Measurements from ENCODE around the gene SGMS1. TPM values are rescaled to one million over a fixed set of nuclear protein-coding genes. Genes with fewer than 3 reads are reported as not detected.

SGMS1 gene
- total RNA-seq, 1 donor from 2014 or later: 27.5 TPM

DNA sequence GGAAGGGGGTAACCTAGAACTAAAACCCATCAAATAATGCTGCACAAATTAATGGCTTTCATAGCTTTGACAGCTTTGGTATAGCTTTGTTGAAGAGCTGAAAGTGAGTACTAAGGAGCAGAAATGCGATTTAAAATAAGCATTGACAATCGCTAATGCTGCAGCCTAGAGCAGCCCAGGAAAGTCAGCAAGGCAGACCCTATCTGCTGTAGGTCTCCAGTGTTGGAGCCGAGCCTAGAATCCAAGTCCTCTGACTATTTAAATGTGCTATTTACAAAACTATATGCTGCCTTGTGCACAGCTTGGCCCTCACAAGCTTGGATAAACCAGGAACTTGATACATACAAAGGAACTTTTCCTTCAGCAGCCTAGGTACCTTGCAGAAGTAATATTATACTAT, 307.6 kb downstream of the SGMS1 start:
- no peaks in the 10 kb centered on the region for H3K27me3 Mint-ChIP-seq
- H3K27ac Mint-ChIP-seq: no peak overlapping the region
- peaks cover 22% of the 10 kb centered on the region for H3K4me1 Mint-ChIP-seq
- H3K36me3 Mint-ChIP-seq (ENCODE audit: low read depth): peaks cover 35% of the 10 kb centered on the region
- no peak overlapping the region for H3K4me3 Mint-ChIP-seq
- DNase-seq: no peak
- CTCF ChIA-PET: no interaction called here
- TF ChIP-seq, protein P1, sequence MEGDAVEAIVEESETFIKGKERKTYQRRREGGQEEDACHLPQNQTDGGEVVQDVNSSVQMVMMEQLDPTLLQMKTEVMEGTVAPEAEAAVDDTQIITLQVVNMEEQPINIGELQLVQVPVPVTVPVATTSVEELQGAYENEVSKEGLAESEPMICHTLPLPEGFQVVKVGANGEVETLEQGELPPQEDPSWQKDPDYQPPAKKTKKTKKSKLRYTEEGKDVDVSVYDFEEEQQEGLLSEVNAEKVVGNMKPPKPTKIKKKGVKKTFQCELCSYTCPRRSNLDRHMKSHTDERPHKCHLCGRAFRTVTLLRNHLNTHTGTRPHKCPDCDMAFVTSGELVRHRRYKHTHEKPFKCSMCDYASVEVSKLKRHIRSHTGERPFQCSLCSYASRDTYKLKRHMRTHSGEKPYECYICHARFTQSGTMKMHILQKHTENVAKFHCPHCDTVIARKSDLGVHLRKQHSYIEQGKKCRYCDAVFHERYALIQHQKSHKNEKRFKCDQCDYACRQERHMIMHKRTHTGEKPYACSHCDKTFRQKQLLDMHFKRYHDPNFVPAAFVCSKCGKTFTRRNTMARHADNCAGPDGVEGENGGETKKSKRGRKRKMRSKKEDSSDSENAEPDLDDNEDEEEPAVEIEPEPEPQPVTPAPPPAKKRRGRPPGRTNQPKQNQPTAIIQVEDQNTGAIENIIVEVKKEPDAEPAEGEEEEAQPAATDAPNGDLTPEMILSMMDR (IDR thresholded peaks at IDR 0.05): no peak
- POLR2A ChIA-PET: interaction anchor here (1.6 kb wide), 1 partner anchor 103 kb away, joined by 3 read pairs; no protein-coding TSS in a partner anchor
- no peak for ATAC-seq (ENCODE audit: low read depth)
- intact Hi-C loops (cut with micrococcal nuclease): no loop called here
- peaks cover 8% of the 10 kb centered on the region for H3K9me3 Mint-ChIP-seq

DNA sequence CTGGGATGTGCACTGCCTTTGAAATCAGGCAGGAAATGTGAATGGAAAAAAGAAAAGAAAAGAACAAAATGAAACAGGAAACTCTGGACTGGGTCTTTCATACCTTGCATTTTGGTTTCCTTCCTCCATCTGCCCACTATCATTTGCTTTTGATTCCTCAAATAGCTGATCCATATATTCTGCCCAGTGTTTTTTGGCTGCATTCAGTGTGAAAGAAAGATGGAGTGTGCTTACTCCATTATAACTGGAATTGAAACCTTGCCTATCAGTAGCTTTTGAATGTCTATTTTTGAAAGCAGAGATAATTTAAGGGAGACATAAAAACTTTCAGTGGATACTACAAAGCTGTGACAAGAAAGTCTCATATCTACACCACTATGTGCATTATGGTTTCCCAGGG, 308.3 kb downstream of the SGMS1 start:
- POLR2A ChIA-PET: interaction anchor here (1.6 kb wide), 1 partner anchor 103 kb away, joined by 3 read pairs; no protein-coding TSS in a partner anchor
- CTCF ChIA-PET: no interaction called here
- TF ChIP-seq, protein P1 (IDR thresholded peaks at IDR 0.05): no peak
- no peak overlapping the region for H3K4me3 Mint-ChIP-seq
- H3K36me3 Mint-ChIP-seq (ENCODE audit: low read depth): peaks cover 39% of the 10 kb centered on the region
- peaks cover 8% of the 10 kb centered on the region for H3K9me3 Mint-ChIP-seq
- H3K4me1 Mint-ChIP-seq: peaks cover 22% of the 10 kb centered on the region
- H3K27ac Mint-ChIP-seq: no peak overlapping the region
- H3K27me3 Mint-ChIP-seq: no peaks in the 10 kb centered on the region
- ATAC-seq (ENCODE audit: low read depth) (no peak), DNase-seq (no peak)
- intact Hi-C loops (cut with micrococcal nuclease): no loop called here

DNA sequence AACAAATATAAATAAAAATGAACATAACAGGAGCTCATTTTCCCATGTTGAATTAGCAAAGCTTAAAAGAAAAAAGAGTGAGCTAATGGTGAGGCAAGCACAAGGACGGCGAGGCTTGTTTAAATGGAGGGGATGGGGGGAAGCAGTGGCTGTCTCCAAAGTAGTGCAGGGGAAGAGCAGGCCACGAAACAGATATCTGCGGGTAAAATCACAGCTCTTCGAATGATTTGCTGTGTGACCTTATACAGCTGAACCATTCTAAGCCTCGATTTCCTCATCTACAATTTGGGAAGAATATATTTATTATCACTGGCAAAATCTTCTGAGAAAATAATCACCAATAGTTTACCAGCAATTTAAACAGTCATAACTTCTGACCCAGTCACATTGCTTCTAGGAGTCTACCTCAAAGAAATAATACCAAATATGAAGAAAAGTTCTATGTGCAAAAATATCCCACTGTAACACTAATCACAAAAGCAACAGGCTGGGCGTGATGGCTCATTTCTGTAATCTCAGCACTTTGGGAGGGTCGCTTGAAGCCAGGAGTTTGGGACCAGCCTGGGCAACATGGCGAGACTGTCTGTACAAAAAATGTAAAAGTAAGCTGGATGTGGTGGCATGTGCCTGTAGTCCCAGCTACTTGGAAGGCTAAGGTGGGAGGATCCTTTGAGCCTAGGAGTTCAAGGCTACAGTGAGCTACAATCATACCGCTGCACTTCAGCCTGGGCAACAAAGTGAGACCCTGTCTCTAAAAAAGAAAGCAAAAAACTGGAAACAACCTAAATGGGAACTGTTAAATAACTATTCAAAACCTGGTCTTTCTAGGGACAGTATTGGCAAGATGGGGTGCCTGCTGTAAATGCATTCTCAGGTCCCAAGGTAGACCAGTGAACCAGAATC, 309.3 kb downstream of the SGMS1 start:
- Mint-ChIP-seq H3K27ac (no peak overlapping the region), H3K36me3 (ENCODE audit: low read depth) (peaks cover 47% of the 10 kb centered on the region), H3K27me3 (no peaks in the 10 kb centered on the region), H3K4me3 (no peak overlapping the region), H3K9me3 (peaks cover 8% of the 10 kb centered on the region), H3K4me1 (peaks cover 22% of the 10 kb centered on the region)
- TF ChIP-seq, protein P1 (IDR thresholded peaks at IDR 0.05): no peak
- DNase-seq: no peak
- intact Hi-C loops (cut with micrococcal nuclease): no loop called here
- POLR2A ChIA-PET: no interaction called here
- ATAC-seq (ENCODE audit: low read depth): no peak
- CTCF ChIA-PET: no interaction called here

DNA sequence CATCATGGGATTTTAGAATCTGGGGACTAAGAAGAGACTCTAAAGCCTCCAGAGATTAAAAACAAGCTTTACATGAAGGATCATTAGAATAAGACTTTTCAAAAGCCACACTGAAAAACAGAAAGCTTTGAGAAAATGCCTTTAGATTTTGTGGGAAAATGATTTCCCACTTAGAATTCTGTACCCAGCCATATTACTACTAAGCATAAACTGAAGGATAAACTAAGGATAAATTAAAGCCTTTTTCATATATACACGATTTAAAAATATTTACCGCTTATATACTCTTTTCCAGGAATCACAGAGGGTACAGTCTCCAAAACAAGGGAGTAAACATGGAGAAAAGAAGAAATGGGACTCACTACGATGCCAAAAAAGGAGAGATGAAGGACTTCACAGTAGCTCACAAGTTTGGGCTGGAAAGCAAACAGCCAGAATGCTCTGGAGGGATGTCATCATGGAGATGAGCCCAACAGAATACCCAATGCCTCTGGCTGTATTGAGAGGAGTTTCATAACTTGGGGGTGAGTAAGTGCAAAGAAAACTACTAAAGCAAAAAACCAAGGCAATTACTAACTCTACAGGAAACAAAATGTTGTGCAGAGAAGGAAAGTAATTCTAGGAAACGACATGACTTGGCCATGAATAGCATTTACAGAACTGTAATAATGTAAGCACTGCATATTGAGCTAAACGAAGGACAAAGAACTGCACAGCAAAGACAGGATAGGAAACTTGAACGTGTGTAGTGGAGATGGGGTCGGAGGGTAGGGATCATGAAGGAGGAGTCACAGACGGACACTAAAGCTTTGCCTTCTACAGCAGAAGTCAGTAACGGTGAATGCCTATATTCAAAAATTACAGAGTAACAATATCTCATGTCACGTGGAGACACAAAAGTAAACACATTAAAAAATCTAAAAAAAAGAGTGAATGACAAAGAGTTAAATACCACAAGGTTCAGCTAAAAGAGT, 311.0 kb downstream of the SGMS1 start:
- ATAC-seq (ENCODE audit: low read depth): no peak
- peaks cover 8% of the 10 kb centered on the region for H3K9me3 Mint-ChIP-seq
- TF ChIP-seq, protein P1 (IDR thresholded peaks at IDR 0.05): no peak
- H3K4me3 Mint-ChIP-seq: no peak overlapping the region
- H3K27ac Mint-ChIP-seq: no peak overlapping the region
- H3K27me3 Mint-ChIP-seq: no peaks in the 10 kb centered on the region
- no peak for DNase-seq
- peaks cover 51% of the 10 kb centered on the region for H3K36me3 Mint-ChIP-seq (ENCODE audit: low read depth)
- intact Hi-C loops (cut with micrococcal nuclease): no loop called here
- peaks cover 19% of the 10 kb centered on the region for H3K4me1 Mint-ChIP-seq
- POLR2A ChIA-PET: no interaction called here
- CTCF ChIA-PET: no interaction called here

Data from activated B cell treated with CpG ODN at 0.5 μM for 24 hours (primary cell).